RWPE2 (cell line): ENCODE measurements around the gene SLC24A3.

Experiments used
- ATAC-seq: fragments of 200-7000 bp; cut with Tn5 transposase; 3 replicates; pipeline ENCODE4 v1.9.1; 2021; ENCODE audit warnings: low read depth
- DNase-seq: peaks from one replicate; pipeline ENCODE4 v3.0.0-alpha.2; 2020; ENCODE audit warnings: low spot score
- H3K27ac ChIP-seq: fragments of 450-650 bp; 2 replicates; pipeline ENCODE4 v1.5.1; 2017; ENCODE audit warnings: mild to moderate bottlenecking; ENCODE audit not compliant: poor library complexity, severe bottlenecking
- H3K27me3 ChIP-seq: fragments of 250-450 bp; sonication (Bioruptor Pico); 2 replicates; pipeline ENCODE4 v1.5.1; 2021; ENCODE audit warnings: mild to moderate bottlenecking, moderate library complexity; ENCODE audit not compliant: insufficient read depth, poor library complexity, severe bottlenecking
- H3K36me3 ChIP-seq: fragments of 250-450 bp; sonication (Bioruptor Pico); 2 replicates; pipeline ENCODE4 v1.5.1; 2020; ENCODE audit warnings: low read depth, mild to moderate bottlenecking, moderate library complexity
- H3K4me1 ChIP-seq: fragments of 250-450 bp; sonication (Bioruptor Pico); 2 replicates; pipeline ENCODE4 v1.5.1; 2021; ENCODE audit warnings: mild to moderate bottlenecking, moderate library complexity; ENCODE audit not compliant: insufficient read depth, poor library complexity, severe bottlenecking
- H3K4me3 ChIP-seq: fragments of 250-450 bp; sonication (Bioruptor Pico); 2 replicates; pipeline ENCODE4 v1.5.1; 2021; ENCODE audit warnings: mild to moderate bottlenecking, moderate library complexity; ENCODE audit not compliant: severe bottlenecking
- H3K9me3 ChIP-seq: fragments of 250-450 bp; sonication (Bioruptor Pico); 2 replicates; pipeline ENCODE4 v1.5.1; 2021; ENCODE audit warnings: mild to moderate bottlenecking, moderate library complexity; ENCODE audit not compliant: severe bottlenecking
- CTCF ChIP-seq: fragments of 450-650 bp; IDR thresholded peaks from one replicate; pipeline ENCODE4 v1.5.1; 2017; ENCODE audit warnings: mild to moderate bottlenecking, moderate library complexity; ENCODE audit not compliant: poor library complexity, severe bottlenecking

The SLC24A3 gene

GRCh38 chr20:19428324-19428723 lies 215.9 kb downstream of the SLC24A3 start:
- TF ChIP-seq CTCF, result no peak
- no peak for DNase-seq
- H3K27me3 ChIP-seq, result peaks cover 4% of the 10 kb centered on the region

GRCh38 chr20:19429538-19429937 lies 217.1 kb downstream of the SLC24A3 start:
- Histone ChIP-seq H3K4me3 (no peak overlapping the region), H3K27me3 (peaks cover 4% of the 10 kb centered on the region), H3K36me3 (no peaks in the 10 kb centered on the region), H3K4me1 (no peaks in the 10 kb centered on the region), H3K9me3 (no peaks in the 10 kb centered on the region), H3K27ac (no peak overlapping the region)
- no peak for DNase-seq
- no peak for ATAC-seq
- TF ChIP-seq CTCF, result no peak

More at GRCh38 chr20:19428324-19428723, 215.9 kb downstream of the SLC24A3 start:
- no peak for ATAC-seq
- Histone ChIP-seq H3K4me3 (no peak overlapping the region), H3K4me1 (no peaks in the 10 kb centered on the region), H3K36me3 (no peaks in the 10 kb centered on the region), H3K27ac (no peak overlapping the region), H3K9me3 (no peaks in the 10 kb centered on the region)

- Histone ChIP-seq H3K4me1 (no peaks in the 10 kb centered on the region), H3K36me3 (no peaks in the 10 kb centered on the region), H3K27me3 (peaks cover 4% of the 10 kb centered on the region), H3K4me3 (no peak overlapping the region), H3K9me3 (no peaks in the 10 kb centered on the region), H3K27ac (no peak overlapping the region)
- DNase-seq (no peak), ATAC-seq (no peak)
- TF ChIP-seq CTCF, result no peak
Measured at GRCh38 chr20:19430641-19431315, 218.3 kb downstream of the SLC24A3 start.

GRCh38 chr20:19431316-19431700 lies 218.9 kb downstream of the SLC24A3 start:
- no peaks in the 10 kb centered on the region for H3K36me3 ChIP-seq
- no peak for TF ChIP-seq CTCF
- H3K27ac ChIP-seq, result no peak overlapping the region
- DNase-seq (no peak), ATAC-seq (no peak)
- no peak overlapping the region for H3K4me3 ChIP-seq
- H3K9me3 ChIP-seq, result no peaks in the 10 kb centered on the region
- no peaks in the 10 kb centered on the region for H3K4me1 ChIP-seq
- H3K27me3 ChIP-seq, result peaks cover 4% of the 10 kb centered on the region

GRCh38 chr20:19431906-19432305 lies 219.5 kb downstream of the SLC24A3 start:
- TF ChIP-seq CTCF, result no peak
- ATAC-seq, result no peak

More at GRCh38 chr20:19431906-19432305, 219.5 kb downstream of the SLC24A3 start:
- Histone ChIP-seq H3K27me3 (peaks cover 8% of the 10 kb centered on the region), H3K36me3 (no peaks in the 10 kb centered on the region), H3K9me3 (no peaks in the 10 kb centered on the region), H3K27ac (no peak overlapping the region), H3K4me1 (no peaks in the 10 kb centered on the region), H3K4me3 (no peak overlapping the region)
- DNase-seq, result no peak
